ENCODE data around the gene RDX. TPM values are rescaled to one million over a fixed set of nuclear protein-coding genes. Genes with fewer than 3 reads are reported as not detected.
"Not testable (repeated sequence)": the region's sequence is repeated elsewhere in the genome, so short reads cannot be mapped to it uniquely, and the experiment has no call there.

Gene RDX
- total RNA-seq, 1 experiment from 2014 or later = 125 TPM

DNA sequence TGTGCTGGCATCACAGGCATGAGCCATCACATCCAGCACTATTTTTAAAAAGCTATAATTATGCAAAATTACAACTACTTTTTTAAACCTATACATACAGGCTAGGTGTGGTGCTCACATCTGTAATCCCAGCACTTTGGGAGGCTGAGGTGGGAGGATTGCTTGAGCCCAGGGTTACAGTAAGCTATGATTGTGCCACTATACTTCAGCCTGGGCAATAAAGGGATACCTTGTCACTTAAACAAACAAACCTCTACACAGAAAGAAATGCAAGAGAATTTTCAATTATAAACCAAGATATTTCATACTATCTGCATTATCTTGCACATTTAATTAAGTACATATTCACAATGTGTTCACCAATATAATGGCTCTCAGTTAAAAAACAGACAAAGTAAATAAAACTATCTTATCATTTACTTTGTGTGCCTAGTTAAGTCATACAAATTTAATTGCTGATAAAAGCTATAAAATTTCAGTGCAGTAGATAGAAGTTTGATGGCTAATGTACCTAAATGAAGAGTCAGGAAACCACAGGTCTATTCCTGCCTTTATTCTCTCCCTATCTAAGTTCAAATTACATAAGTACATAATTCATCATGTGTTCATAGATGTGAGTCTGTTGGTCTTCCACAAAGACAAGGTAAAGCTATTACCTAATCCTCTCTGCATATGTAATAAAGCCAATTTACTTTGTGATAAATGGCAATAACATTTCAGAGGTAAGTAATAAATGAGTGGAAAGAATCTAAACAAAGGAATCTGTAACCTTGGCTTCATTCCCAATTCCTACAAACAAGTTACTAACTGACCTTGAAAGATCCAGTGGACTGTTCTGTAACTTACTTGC is 9.0 kb upstream of the RDX start:
- no peak for DNase-seq (ENCODE audit: low read depth)

DNA sequence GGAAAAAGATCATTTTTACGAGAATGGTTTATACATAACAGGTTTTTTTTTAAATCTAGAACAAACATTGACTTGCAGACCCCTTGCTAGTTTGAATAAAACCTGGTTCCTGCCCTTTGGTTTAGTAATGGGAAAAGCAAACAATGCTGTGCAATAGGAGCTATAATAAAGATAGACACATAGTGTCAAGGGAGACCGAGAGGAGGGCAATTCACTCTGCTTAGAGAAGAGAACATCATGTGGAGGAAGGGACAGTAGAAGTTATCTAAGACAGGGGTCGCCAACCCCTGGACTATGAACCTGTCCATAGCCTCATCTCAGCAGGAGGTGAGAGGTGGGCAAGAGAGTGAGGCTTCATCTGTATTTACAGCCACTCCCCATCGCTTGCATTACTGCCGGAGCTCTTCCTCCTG is 7.0 kb upstream of the RDX start:
- DNase-seq (ENCODE audit: low read depth) = no peak

DNA sequence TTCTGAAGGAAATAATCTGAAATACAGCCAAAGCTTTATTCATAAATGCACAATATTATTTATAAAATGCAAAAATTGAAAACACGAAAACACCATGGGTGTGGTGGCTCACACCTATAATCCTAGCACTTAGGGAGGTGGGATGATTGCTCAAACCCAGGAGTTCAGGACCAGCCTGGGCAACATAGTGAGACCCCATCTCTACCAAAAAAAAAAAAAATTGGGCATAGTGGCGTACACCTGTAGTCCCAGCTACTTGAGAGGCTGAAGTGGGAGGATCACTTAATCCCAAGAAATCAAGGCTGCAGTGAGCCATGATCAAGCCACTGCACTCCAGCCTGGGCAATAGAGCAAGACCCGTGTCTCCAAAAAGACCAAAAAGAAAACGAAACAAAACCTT is 5.2 kb upstream of the RDX start:
- DNase-seq (ENCODE audit: low read depth) = no peak

DNA sequence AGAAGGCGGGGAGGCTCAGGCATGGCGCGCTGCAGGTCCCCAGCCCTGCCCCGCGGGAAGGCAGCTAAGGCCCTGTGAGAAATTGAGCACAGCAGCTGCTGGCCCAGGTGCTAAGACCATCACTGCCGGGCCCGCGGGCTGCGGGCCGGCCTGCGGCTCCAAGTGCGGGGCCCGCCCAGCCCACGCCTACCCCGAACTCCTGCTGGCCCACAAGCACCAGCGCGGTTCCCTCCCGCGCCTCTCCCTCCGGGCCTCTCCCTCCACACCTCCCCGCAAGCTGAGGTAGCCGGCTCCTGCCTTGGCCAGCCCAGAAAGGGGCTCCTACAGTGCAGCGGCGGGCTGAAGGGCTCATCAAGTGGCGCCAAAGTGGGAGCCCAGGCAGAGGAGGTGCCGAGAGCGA is 4.6 kb upstream of the RDX start:
- no peak for DNase-seq (ENCODE audit: low read depth)

DNA sequence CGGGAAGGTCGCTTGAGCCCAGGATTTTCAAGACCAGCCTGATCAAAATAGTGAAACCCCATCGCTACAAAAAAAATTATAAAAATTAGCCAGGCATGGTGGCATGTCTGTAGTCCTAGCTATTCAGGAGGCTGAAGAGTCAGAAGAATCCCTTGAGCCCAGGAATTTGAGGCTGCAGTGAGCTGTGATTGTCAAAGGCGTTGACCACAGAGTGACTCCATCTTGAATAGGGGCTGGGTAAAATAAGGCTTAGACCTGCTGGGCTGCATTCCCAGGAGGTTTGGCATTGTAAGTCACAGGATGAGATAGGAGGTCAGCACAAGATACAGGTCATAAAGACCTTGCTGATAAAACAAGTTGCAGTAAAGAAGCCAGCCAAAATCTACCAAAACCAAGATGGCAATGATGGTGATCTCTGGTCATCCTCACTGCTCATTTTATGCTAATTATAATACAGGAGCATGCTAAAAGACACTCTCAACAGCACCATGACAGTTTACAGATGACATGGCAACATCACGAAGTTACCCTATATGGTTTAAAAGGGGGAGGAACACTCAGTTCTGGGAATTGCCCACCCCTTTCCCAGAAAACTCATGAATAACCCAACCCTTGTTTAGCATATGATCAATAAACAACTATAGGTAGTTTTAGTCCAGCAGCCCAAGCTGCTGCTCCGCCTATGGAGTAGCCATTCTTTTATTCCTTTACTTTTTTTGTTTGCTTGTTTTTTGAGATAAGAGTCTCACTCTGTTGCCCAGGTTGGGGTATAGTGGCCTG is 2.8 kb upstream of the RDX start:
- no peak for DNase-seq (ENCODE audit: low read depth)

DNA sequence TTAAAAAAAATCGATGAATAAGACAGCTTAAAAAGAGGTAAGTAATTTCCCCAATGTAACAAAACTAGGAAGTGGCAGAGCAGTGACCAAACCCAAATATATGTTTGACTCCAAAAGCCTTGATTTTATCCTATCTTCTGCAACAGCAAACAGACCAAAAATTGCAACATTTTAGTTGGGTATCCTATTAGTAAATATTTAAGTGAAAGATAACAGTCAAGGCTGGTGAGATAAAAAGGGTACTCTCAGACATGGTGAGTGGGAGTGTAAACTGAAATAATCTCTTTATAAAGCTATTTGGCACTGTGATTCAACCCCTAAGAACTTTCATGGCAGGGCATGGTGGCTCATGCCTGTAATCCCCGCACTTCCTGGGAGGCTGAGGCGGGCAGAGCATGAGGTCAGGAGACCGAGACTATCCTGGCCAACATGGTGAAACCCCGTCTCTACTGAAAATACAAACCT is 1.9 kb upstream of the RDX start:
- DNase-seq (ENCODE audit: low read depth) = peak; percentile 59

DNA sequence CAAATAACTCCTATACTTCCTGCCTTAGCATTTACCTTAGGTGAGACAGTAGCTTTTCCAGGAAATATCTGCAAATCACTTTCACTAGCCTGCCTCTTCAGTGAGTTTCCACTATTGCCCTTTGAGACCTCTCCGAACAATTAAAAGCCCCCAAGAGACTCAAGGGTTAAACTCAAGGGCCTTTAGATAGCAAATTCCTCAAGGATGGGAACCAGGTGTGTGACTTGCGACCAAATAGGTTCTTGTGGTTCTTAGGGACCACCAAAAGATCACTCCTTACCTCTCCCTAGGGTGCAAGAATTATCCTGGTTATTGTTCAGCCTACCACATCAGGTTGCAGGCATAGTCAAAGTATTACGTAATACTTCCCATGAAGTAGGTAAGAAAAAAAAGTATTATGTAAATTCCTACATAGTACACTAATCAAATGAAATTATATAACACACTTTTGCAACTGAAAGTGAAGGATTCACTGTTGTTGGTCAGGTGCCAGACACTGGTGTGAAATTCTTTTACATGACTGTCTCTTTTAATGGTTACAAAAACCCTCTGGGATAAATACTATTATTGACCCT is 1.4 kb upstream of the RDX start:
- peak; percentile 18 for DNase-seq (ENCODE audit: low read depth)

DNA sequence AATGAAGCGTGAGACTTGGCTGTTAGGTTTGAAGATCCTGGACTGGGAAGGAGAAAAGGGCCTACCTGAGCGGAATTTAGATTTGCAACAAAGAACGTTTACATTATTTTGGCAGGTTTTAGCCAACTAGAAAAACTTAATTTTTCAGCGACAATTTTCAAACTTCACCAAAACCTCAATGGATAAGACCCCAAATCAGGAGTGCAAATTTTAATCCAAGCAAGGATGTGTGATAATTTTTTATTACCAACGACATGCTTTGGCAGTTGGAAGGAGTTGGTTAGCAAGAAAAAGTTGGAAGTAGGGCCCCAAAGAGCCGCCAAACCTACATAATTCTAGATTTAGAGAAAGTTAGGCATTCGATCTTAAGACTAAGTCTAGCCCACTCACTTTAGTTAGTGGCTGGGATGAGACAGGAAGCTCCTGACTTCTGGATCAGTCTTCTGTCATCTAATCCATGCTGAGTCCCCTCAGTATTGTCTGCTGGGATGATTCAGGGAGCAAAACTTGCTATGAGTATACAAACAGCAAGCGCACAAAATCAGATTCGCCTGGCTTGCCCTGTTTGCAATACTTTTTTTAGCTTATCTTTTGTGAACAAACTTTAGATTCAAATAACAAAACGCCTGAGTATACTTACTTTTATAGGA is 787 bp upstream of the RDX start:
- DNase-seq (ENCODE audit: low read depth) = peak; percentile 45

DNA sequence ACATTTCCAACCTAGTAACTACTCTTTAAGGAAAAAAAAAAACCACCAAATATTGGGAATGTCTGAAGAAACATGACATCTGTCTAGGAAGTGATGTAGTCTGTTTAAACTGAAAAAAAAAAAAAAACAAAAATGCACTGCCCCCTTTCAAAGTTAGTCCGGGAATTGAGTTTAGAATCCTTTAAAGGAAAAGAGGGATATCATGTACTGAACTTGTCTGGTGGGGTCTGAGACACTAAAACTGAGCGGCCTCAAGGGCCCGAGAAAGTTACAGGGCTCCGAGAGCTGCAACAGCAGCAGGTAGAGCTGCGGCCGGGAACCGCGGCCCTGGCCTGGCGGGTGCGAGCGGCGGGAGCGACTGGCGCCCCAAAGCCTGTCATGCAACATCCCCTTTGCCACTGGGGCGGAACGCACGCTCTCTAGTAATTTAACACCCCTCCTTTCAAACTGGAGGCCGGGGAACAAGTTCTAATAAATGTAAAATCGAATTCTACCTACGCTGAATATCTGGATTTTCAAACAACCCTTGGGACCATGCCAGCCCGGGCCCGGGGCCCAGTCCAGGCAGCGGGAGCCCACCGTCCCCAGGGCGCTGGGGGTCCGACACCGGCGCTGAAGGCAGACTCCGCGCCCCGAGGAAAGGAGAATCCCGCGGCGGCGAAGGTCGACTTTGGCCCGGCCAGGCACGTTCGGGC is 736 bp downstream of the RDX start:
- DNase-seq (ENCODE audit: low read depth) = peak; percentile 58

DNA sequence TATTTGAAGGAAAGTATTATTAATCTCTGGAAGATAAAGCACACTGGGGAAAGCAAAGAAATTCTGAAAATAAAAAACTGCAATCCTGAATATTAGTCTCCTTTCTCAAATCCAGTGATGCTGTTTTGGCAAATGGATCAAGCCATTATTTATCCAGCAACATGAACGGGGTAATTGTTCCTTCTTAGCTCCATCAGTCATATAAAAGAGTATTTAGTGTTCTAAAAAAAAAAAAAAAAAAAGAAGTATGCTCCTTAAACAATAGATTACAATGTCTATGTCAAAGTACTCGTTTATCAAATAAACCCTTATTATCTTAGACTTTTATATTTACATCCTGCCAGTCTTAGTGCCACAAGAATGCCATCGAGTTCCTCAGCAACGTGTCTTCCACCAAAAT is 1.3 kb downstream of the RDX start:
- no peak for DNase-seq (ENCODE audit: low read depth)

DNA sequence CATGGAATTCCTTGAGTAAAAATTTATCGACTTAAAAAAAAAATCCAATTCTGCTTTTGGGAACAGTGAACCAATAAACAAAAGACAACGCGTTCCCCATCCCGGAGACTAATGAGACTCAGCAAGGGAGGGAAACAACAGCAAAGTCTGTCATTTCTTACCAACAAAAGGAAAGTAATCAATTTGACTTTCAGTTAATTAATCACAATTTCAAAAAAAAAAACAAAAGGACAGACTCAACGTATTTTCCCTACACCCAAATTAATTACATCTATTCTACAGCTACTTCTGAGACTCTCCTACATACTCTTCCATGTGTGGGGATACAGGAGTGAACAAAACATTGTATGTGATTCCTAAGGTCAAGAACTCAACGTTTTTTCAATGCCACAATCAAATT is 1.9 kb downstream of the RDX start:
- no peak for DNase-seq (ENCODE audit: low read depth)

DNA sequence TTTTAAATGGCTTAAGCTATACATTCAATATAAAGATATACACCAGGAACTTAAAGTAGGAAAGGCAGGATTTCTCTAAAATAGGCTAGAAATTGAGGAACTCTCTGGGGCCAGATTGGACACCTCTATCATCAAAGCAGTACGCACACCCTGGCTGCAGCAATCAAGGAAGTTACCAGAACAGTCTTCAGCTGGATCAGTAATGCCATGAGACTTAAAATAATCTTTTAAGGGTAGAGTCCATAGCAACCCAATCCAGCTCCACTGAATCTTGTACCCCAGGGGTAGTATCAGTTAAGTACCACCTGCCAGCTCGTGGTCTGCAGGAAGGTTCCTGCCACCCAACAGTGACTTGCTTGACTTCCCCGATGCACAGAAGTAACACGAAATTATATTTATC is 3.0 kb downstream of the RDX start:
- DNase-seq (ENCODE audit: low read depth) = no peak

DNA sequence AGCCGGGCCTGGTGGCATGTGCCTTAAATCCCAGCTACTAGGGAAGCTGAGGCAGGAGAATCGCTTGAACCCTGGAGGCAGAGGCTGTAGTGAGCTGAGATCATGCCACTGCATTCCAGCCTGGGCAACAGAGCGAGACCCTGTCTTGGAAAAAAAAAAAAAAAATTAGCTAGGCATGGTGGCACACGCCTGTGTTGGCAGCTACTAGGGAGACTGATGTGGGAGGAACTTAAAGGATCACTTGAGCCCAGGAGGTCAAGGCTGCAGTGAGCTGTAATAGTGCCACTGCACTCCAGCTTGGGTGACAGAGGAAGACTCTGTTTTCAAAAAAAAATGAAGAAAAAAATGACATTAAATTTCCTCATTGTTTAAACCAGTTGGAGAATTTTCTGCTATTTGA is 4.3 kb downstream of the RDX start:
- not testable (repeated sequence) for DNase-seq (ENCODE audit: low read depth)

DNA sequence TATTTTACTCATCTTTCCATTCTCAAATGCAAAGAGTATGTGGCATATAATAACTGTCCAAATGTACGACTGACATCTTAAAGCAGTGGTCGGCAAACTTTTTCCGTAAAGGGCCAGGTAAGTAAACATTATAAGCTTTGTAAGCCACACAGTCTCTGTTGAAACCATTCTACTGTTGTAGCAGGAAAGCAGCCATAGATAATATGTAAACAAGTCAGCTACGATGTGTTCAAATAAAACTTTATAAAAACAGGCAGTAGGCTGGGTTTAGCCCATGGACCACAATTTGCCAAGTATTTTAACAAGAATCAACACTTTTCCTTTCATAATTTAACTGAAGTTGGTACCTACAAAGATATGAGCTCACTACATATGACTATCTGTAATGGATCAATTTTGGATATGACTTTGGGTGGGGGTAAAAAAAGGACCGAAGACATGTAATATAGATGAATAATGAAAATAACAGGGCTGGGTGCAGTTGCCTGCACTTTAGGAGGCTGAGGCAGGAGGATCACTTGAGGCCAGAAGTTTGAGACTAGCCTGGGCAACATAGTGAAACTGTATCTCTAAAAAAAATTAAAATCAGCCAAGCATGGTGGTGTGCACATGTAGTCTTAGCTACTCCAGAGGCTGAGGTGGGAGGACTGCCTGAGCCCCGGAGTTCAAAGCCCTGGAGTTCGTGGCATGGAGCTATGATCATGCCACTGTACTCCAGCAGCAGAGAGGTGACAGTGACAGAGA is 5.7 kb downstream of the RDX start:
- DNase-seq (ENCODE audit: low read depth) = no peak

DNA sequence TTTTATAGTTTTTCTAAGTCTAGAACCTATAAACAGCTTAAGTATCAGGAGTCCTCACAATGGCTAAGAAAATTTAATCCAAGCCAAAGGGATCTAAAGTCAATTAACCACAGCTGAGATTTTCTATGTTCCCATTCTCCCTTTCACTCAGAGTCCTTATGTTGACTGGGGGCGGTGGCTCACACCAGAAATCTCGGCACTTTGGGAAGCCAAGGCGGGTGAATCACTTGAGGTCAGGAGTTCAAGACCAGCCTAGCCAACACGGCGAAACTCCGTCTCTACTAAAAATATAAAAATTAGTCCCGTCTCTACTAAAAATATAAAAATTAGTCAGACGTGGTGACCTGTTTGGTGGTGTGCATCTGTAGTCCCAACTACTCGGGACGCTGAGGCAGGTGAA is 6.9 kb downstream of the RDX start:
- peak; percentile 40 for DNase-seq (ENCODE audit: low read depth)

DNA sequence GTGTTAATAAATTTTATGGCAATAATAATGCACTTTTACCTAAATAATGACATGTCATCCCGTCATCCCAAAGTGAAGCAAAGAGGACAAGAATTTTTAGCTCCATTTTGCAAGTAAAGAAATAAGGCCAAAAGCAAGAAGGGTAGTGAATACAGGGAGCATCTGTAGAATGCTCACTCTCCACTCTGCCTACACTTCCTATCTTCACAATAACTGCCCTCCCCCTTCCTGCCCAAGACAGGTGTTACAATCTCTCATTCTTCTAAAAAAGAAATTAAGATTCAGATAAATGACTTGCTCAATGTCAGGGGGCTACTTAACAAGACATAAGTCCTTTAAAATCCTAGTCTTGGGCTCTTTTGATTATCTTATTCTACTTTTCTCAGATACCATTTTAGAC is 8.9 kb downstream of the RDX start:
- no peak for DNase-seq (ENCODE audit: low read depth)

DNA sequence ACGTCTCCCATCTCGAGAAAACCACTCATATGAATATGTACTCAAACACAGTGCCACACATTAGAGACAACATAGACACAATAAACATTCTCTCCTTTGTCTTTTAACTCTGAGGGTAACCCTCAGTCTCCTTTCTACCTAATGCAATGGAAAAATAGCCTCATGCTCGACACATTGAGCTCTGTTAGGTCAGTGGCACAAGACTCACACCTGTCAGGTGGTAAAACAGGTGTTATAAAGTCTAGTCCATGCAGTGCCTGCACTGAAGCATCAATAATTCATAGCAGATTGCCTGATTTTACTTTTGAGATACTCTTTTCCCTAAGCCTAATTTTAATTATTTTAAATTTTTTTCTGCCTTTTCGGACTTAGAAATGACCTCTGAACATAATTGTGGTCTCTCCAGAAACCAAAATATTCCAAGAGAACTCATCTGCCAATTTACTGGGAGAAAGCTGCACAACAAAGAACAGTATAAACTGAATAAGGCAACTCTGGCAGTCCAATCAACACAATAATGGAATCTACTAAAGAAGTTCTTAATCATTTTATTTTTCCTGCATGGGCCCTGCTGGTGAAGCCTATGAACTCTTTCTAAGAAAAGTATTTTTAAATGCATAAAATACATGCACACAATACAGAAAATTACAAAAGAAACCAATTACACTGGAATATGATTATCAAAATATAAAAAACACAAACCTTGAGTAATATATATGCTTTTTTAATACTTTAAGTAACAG is 9.9 kb downstream of the RDX start:
- DNase-seq (ENCODE audit: low read depth) = no peak

DNA sequence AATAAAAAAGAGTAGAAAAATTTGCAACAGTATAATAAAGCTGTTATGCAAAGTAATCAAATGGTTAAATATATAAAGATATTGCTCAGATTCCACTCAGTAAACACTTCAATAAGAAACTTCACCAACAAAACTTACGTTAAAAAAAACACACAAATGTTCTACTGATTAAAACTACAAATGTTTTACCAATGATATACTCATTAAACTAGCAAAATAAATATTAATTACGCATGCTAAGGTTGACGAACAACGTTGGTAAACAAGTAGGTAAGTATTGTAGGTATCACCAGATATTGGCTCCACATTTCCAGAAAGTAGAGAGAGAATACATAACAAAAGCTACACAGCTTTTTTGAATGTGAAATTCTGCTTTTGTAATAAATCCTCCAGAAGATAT is 12.6 kb downstream of the RDX start:
- DNase-seq (ENCODE audit: low read depth) = no peak

DNA sequence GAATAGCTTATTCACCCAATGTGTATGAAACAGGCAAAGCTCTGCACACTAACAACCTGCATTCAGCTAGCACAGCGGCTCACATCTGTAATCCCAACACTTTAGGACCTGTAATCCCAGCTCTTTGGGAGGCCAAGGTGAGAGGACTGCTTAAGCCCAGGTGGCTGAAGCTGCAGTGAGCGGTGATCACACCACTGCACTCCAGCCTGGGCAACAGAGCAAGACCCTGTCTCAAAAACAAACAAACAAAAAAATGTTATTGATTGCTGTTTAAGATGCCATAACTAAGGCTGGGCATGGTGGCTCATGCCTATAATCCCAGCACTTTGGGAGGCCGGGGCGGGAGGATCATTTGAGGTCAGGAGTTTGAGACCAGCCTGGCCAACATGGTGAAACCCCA is 15.8 kb downstream of the RDX start:
- not testable (repeated sequence) for DNase-seq (ENCODE audit: low read depth)

DNA sequence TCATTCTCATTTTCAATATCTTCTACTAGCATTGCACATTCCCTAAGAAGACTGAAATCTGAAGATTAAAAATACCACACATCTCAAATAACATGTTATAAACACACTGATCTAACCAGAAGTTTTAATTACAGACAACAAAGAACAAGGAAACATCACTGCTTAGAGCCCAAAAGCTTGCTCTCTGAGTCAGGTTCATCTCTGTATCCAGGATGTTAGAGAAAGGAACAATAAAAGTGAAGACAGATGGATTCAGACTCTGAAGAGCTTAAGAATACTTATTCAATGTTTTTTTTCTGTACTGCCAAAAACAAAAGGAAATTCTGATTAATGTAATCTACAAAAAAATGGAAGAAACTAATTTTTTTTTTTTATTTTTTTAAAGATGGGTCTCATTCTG is 16.5 kb downstream of the RDX start:
- DNase-seq (ENCODE audit: low read depth) = no peak

All from RPMI7951 (cell line).